Hepatocyte (in vitro differentiated cells): ENCODE measurements around the gene MEGF11. TPM values are rescaled to one million over a fixed set of nuclear protein-coding genes. Genes with fewer than 3 reads are reported as not detected.

Source experiments
- DNase-seq: peaks from one replicate; pipeline ENCODE4 v3.0.0-alpha.2; 2016; ENCODE audit warnings: low spot score
- H2AFZ ChIP-seq: fragments of 200-600 bp; sonication (generic); 2 replicates; pipeline ENCODE4 v1.6.0; 2016; ENCODE audit warnings: antibody characterized with exemption, mild to moderate bottlenecking
- H3K27ac ChIP-seq: fragments of 200-600 bp; sonication (generic); 2 replicates; pipeline ENCODE4 v1.5.1; 2016; ENCODE audit warnings: mild to moderate bottlenecking
- H3K27me3 ChIP-seq: fragments of 200-600 bp; sonication (generic); 2 replicates; pipeline ENCODE4 v1.6.1; 2016
- H3K36me3 ChIP-seq: fragments of 200-600 bp; sonication (generic); replicated peaks from 2 replicates; pipeline ENCODE4 v1.5.1; 2016; ENCODE audit warnings: low read depth; ENCODE audit not compliant: insufficient read depth
- H3K4me1 ChIP-seq: fragments of 200-600 bp; sonication (generic); 2 replicates; pipeline ENCODE4 v1.5.1; 2016; ENCODE audit warnings: mild to moderate bottlenecking, moderate library complexity; ENCODE audit not compliant: insufficient read depth
- H3K4me2 ChIP-seq: fragments of 200-600 bp; sonication (generic); 2 replicates; pipeline ENCODE4 v1.6.0; 2016
- H3K4me3 ChIP-seq: fragments of 200-600 bp; sonication (generic); 2 replicates; pipeline ENCODE4 v1.5.1; 2016; ENCODE audit warnings: mild to moderate bottlenecking
- H3K79me2 ChIP-seq: fragments of 200-600 bp; sonication (generic); 2 replicates; pipeline ENCODE4 v1.6.0; 2017; ENCODE audit warnings: mild to moderate bottlenecking
- H3K9me2 ChIP-seq: fragments of 200-600 bp; sonication (generic); replicated peaks from 2 replicates; pipeline ENCODE4 v1.6.0; 2017; ENCODE audit warnings: mild to moderate bottlenecking; ENCODE audit not compliant: insufficient read depth
- H3K9me3 ChIP-seq: fragments of 200-600 bp; sonication (generic); 2 replicates; pipeline ENCODE4 v1.5.1; 2016; ENCODE audit warnings: low read depth, mild to moderate bottlenecking
- H4K20me1 ChIP-seq: fragments of 200-600 bp; sonication (generic); 2 replicates; pipeline ENCODE4 v1.6.0; 2016; ENCODE audit warnings: mild to moderate bottlenecking; ENCODE audit not compliant: insufficient read depth, poor library complexity, severe bottlenecking
- EZH2 ChIP-seq: fragments of 200-600 bp; sonication (generic); IDR thresholded peaks from 2 replicates; pipeline ENCODE4 v1.6.1; 2016; ENCODE audit warnings: antibody characterized with exemption, mild to moderate bottlenecking, borderline replicate concordance
- EZH2phosphoT487 ChIP-seq: fragments of 200-600 bp; sonication (generic); IDR thresholded peaks from one replicate; pipeline ENCODE4 v1.6.1; 2018; ENCODE audit warnings: antibody characterized with exemption, mild to moderate bottlenecking, low read depth, moderate library complexity; ENCODE audit not compliant: unreplicated experiment, severe bottlenecking
- WGBS: methylation state at CpG from one replicate; pipeline ENCODE4 v1.1.6; 2016; ENCODE audit warnings: low lambda C conversion rate; ENCODE audit errors: missing lambda C conversion rate; 5-methylcytosine and 5-hydroxymethylcytosine counted together
- polyA plus RNA-seq: library from polyadenylated mRNA; unstranded; fragments of >200 nt; fragmentation: Nextera tagmentation; extraction: Ambion mirVana; gene quantifications from 2 replicates; pipeline ENCODE4 v1.2.1, GENCODE V29; 2016
- total RNA-seq: library from RNA; depleted of rRNA; stranded (reverse); fragments of >200 nt; gene quantifications from 2 replicates; pipeline ENCODE4 v1.2.3, GENCODE V29; 2014
- TF ChIP-seq, protein P1 (sequence below): fragments of 200-600 bp; sonication (generic); IDR thresholded peaks from 2 replicates; pipeline ENCODE4 v1.5.1; 2016; ENCODE audit warnings: antibody characterized with exemption, mild to moderate bottlenecking; ENCODE audit not compliant: poor library complexity

The MEGF11 gene
- total and polyA plus RNA-seq, 2 experiments from 2014 or later: 0.07 to 0.25 TPM

DNA sequence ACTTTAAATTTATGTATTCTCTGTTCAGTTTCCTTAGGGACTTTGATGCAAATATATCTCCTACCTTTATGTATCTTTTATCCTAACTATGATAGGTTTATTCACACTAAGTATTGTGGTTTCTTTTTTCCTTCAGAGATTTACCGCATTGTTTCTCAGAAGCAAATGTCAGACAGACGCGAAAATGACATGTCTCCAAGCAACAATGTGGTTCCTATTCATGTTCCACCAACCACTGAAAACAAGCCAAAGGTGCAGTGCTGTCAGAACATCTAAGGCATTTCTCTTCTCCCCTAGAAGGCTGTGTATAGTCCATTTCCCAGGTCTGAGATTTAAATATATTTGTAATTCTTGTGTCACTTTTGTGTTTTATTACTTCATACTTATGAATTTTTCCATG lies 366.0 kb downstream of the MEGF11 start:
- peaks cover 66% of the 10 kb centered on the region for H3K79me2 ChIP-seq
- H3K27me3 ChIP-seq: no peaks in the 10 kb centered on the region
- H4K20me1 ChIP-seq: peaks cover 25% of the 10 kb centered on the region
- H3K36me3 ChIP-seq: peaks cover 5% of the 10 kb centered on the region
- H3K27ac ChIP-seq: no peak overlapping the region
- no peak overlapping the region for H3K4me2 ChIP-seq
- DNase-seq: no peak
- H3K9me3 ChIP-seq: no peaks in the 10 kb centered on the region
- WGBS: 93% methylated on average over 3 of the region's 3 CpGs
- no peak overlapping the region for H3K4me3 ChIP-seq
- no peaks in the 10 kb centered on the region for H3K9me2 ChIP-seq
- no peak overlapping the region for H2AFZ ChIP-seq
- TF ChIP-seq, protein P1, sequence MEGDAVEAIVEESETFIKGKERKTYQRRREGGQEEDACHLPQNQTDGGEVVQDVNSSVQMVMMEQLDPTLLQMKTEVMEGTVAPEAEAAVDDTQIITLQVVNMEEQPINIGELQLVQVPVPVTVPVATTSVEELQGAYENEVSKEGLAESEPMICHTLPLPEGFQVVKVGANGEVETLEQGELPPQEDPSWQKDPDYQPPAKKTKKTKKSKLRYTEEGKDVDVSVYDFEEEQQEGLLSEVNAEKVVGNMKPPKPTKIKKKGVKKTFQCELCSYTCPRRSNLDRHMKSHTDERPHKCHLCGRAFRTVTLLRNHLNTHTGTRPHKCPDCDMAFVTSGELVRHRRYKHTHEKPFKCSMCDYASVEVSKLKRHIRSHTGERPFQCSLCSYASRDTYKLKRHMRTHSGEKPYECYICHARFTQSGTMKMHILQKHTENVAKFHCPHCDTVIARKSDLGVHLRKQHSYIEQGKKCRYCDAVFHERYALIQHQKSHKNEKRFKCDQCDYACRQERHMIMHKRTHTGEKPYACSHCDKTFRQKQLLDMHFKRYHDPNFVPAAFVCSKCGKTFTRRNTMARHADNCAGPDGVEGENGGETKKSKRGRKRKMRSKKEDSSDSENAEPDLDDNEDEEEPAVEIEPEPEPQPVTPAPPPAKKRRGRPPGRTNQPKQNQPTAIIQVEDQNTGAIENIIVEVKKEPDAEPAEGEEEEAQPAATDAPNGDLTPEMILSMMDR: no peak
- TF ChIP-seq EZH2phosphoT487 (no peak), EZH2 (no peak)
- no peaks in the 10 kb centered on the region for H3K4me1 ChIP-seq

- Histone ChIP-seq H3K9me2 (no peaks in the 10 kb centered on the region), H3K36me3 (peaks cover 5% of the 10 kb centered on the region), H3K27me3 (no peaks in the 10 kb centered on the region), H3K79me2 (peaks cover 74% of the 10 kb centered on the region), H3K9me3 (no peaks in the 10 kb centered on the region), H3K4me3 (no peak overlapping the region), H2AFZ (no peak overlapping the region), H3K4me1 (no peaks in the 10 kb centered on the region), H3K27ac (no peak overlapping the region), H4K20me1 (peaks cover 17% of the 10 kb centered on the region), H3K4me2 (no peak overlapping the region)
- TF ChIP-seq EZH2 (no peak), EZH2phosphoT487 (no peak)
- DNase-seq: no peak
- WGBS: 77% methylated on average over 4 of the region's 4 CpGs
Observed at GRCh38 chr15:65885668-65886218, 367.8 kb downstream of the MEGF11 start.

DNA sequence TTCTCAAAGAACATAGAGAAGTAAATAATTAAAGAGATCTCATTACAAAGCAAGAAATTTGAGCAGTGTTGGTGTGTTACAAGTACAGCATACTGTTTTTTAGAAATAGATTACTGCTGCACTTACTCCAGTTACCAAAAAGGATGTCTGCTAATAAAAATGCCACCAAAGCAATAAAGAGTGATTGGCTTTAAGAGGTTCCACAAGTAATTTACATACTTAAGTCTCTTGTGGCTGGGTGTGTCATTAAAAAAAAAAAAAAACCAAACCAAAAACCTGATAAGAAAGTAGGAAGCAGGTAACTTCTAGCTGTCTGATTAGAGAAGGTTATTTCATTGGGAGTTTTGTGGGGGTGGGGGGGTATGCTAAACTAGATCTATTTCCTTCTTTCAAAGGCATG lies 369.0 kb downstream of the MEGF11 start:
- Histone ChIP-seq H3K4me1 (no peaks in the 10 kb centered on the region), H3K27me3 (no peaks in the 10 kb centered on the region), H3K36me3 (peaks cover 9% of the 10 kb centered on the region), H3K9me2 (no peaks in the 10 kb centered on the region), H3K9me3 (no peaks in the 10 kb centered on the region), H2AFZ (no peak overlapping the region), H3K27ac (no peak overlapping the region), H3K4me3 (no peak overlapping the region), H4K20me1 (peaks cover 14% of the 10 kb centered on the region), H3K79me2 (peaks cover 71% of the 10 kb centered on the region), H3K4me2 (no peak overlapping the region)
- DNase-seq: no peak
- no peak for TF ChIP-seq EZH2
- TF ChIP-seq EZH2phosphoT487: no peak
- TF ChIP-seq, protein P1: no peak

GRCh38 chr15:65883571-65883970 lies 370.0 kb downstream of the MEGF11 start:
- Histone ChIP-seq H3K27ac (no peak overlapping the region), H3K4me1 (no peaks in the 10 kb centered on the region), H4K20me1 (peaks cover 13% of the 10 kb centered on the region), H2AFZ (no peak overlapping the region), H3K9me2 (no peaks in the 10 kb centered on the region), H3K4me3 (no peak overlapping the region), H3K4me2 (no peak overlapping the region), H3K36me3 (peaks cover 5% of the 10 kb centered on the region), H3K27me3 (no peaks in the 10 kb centered on the region), H3K9me3 (no peaks in the 10 kb centered on the region), H3K79me2 (peaks cover 71% of the 10 kb centered on the region)
- WGBS: 92% methylated on average over 6 of the region's 6 CpGs
- DNase-seq: no peak
- TF ChIP-seq EZH2 (no peak), EZH2phosphoT487 (no peak)
- TF ChIP-seq, protein P1: no peak
